ENCODE data around the gene S1PR1. TPM values are rescaled to one million over a fixed set of nuclear protein-coding genes. Genes with fewer than 3 reads are reported as not detected.

The S1PR1 gene
- total and polyA plus RNA-seq, 3 experiments from 2014 or later: 118 to 203 (median 123) TPM

- H3K36me3 ChIP-seq (ENCODE audit: insufficient read depth, low read length): no peaks in the 10 kb centered on the region
- POLR2A ChIA-PET: no interaction called here
- H3K27ac ChIP-seq (ENCODE audit: low read depth, low read length): no peak overlapping the region
- Mint-ChIP-seq H3K36me3 (peaks cover 0 to 19% (median 0%) of the 10 kb centered on the region in 3 donors), H3K27ac (peak overlapping the region in 6 of 8 donors; percentile 4 to 63 (median 36)), H3K4me1 (peaks cover 59 to 65% (median 64%) of the 10 kb centered on the region in 3 donors), H3K9me3 (peaks cover 0 to 16% (median 10%) of the 10 kb centered on the region in 5 donors), H3K4me3 (peak overlapping the region in 6 of 7 donors; percentile 22 to 54 (median 45)), H3K27me3 (no peaks in the 10 kb centered on the region)
- CTCF ChIA-PET: interaction anchor here (1.5 kb wide), 1 partner anchor 13 kb away, joined by 3 read pairs; no protein-coding TSS in a partner anchor
- peaks cover 54% of the 10 kb centered on the region for H3K4me1 ChIP-seq (ENCODE audit: insufficient read depth, low read length)
- no peak for DNase-seq
- H3K9me3 ChIP-seq (ENCODE audit: low read length): no peaks in the 10 kb centered on the region
- H3K4me3 ChIP-seq (ENCODE audit: low read length): no peak overlapping the region
- H3K27me3 ChIP-seq (ENCODE audit: insufficient read depth, low read length, poor library complexity, severe bottlenecking): no peaks in the 10 kb centered on the region
Measured at GRCh38 chr1:101275672-101276071, 38.9 kb downstream of the S1PR1 start.

GRCh38 chr1:101276818-101277217, 40.0 kb downstream of the S1PR1 start:
- POLR2A ChIA-PET: no interaction called here
- peaks cover 0 to 5% (median 3%) of the 10 kb centered on the region in 5 donors for H3K9me3 Mint-ChIP-seq
- H3K4me3 Mint-ChIP-seq: no peak overlapping the region
- H3K9me3 ChIP-seq (ENCODE audit: low read length): no peaks in the 10 kb centered on the region
- H3K27ac ChIP-seq (ENCODE audit: low read depth, low read length): no peak overlapping the region
- peak overlapping the region in 6 of 8 donors; percentile 45 to 99 (median 72) for H3K27ac Mint-ChIP-seq
- peaks cover 65% of the 10 kb centered on the region for H3K4me1 ChIP-seq (ENCODE audit: insufficient read depth, low read length)
- H3K4me3 ChIP-seq (ENCODE audit: low read length): no peak overlapping the region
- no peaks in the 10 kb centered on the region for H3K27me3 Mint-ChIP-seq
- DNase-seq: no peak
- H3K27me3 ChIP-seq (ENCODE audit: insufficient read depth, low read length, poor library complexity, severe bottlenecking): no peaks in the 10 kb centered on the region
- CTCF ChIA-PET: no interaction called here
- peaks cover 70 to 76% (median 76%) of the 10 kb centered on the region in 3 donors for H3K4me1 Mint-ChIP-seq
- H3K36me3 Mint-ChIP-seq: peaks cover 0 to 9% (median 0%) of the 10 kb centered on the region in 3 donors
- no peaks in the 10 kb centered on the region for H3K36me3 ChIP-seq (ENCODE audit: insufficient read depth, low read length)

- H3K27ac Mint-ChIP-seq: peak overlapping the region; percentile 81 to 99 (median 95)
- Histone ChIP-seq H3K27me3 (ENCODE audit: insufficient read depth, low read length, poor library complexity, severe bottlenecking) (no peaks in the 10 kb centered on the region), H3K36me3 (ENCODE audit: insufficient read depth, low read length) (no peaks in the 10 kb centered on the region), H3K27ac (ENCODE audit: low read depth, low read length) (peak overlapping the region; percentile 3), H3K4me1 (ENCODE audit: insufficient read depth, low read length) (peaks cover 80% of the 10 kb centered on the region), H3K4me3 (ENCODE audit: low read length) (peak overlapping the region; percentile 40), H3K9me3 (ENCODE audit: low read length) (no peaks in the 10 kb centered on the region)
- DNase-seq: no peak
- peaks cover 84 to 90% (median 89%) of the 10 kb centered on the region in 3 donors for H3K4me1 Mint-ChIP-seq
- H3K27me3 Mint-ChIP-seq: no peaks in the 10 kb centered on the region
- peak overlapping the region in 6 of 7 donors; percentile 73 to 95 (median 78) for H3K4me3 Mint-ChIP-seq
- POLR2A ChIA-PET: interaction anchor here (1.3 to 1.4 kb wide), 3 partner anchors 20 to 42 kb away, joined by 3 to 4 read pairs (median 3); no protein-coding TSS in a partner anchor
- CTCF ChIA-PET: interaction anchor here (0.5 to 4.7 kb wide), 9 partner anchors 10 to 254 kb away, joined by 3 to 36 read pairs (median 4); no protein-coding TSS in a partner anchor
- peaks cover 0 to 9% (median 0%) of the 10 kb centered on the region in 3 donors for H3K36me3 Mint-ChIP-seq
- peaks cover 0 to 2% (median 0%) of the 10 kb centered on the region in 5 donors for H3K9me3 Mint-ChIP-seq
Measured at GRCh38 chr1:101278238-101278637, 41.4 kb downstream of the S1PR1 start.

GRCh38 chr1:101278845-101279244, 42.0 kb downstream of the S1PR1 start:
- H3K27ac ChIP-seq (ENCODE audit: low read depth, low read length): peak overlapping the region; percentile 3
- peaks cover 0 to 6% (median 0%) of the 10 kb centered on the region in 3 donors for H3K36me3 Mint-ChIP-seq

GRCh38 chr1:101280049-101280592, 43.3 kb downstream of the S1PR1 start:
- Mint-ChIP-seq H3K27ac (peak overlapping the region; percentile 81 to 99 (median 95)), H3K4me1 (peaks cover 97 to 100% (median 99%) of the 10 kb centered on the region in 3 donors), H3K4me3 (peak overlapping the region; percentile 46 to 95 (median 76)), H3K9me3 (no peaks in the 10 kb centered on the region), H3K27me3 (no peaks in the 10 kb centered on the region), H3K36me3 (no peaks in the 10 kb centered on the region)
- Histone ChIP-seq H3K4me1 (ENCODE audit: insufficient read depth, low read length) (peaks cover 98% of the 10 kb centered on the region), H3K9me3 (ENCODE audit: low read length) (no peaks in the 10 kb centered on the region), H3K27ac (ENCODE audit: low read depth, low read length) (no peak overlapping the region), H3K36me3 (ENCODE audit: insufficient read depth, low read length) (no peaks in the 10 kb centered on the region), H3K27me3 (ENCODE audit: insufficient read depth, low read length, poor library complexity, severe bottlenecking) (no peaks in the 10 kb centered on the region), H3K4me3 (ENCODE audit: low read length) (no peak overlapping the region)
- CTCF ChIA-PET: interaction anchor here (0.9 to 4.7 kb wide), 10 partner anchors 8 to 372 kb away, joined by 3 to 36 read pairs (median 4); no protein-coding TSS in a partner anchor
- POLR2A ChIA-PET: interaction anchor here (0.6 to 1.3 kb wide), 2 partner anchors 43 to 353 kb away, joined by 3 read pairs; partner anchors contain the start of gene S1PR1
- no peak for DNase-seq

More at GRCh38 chr1:101278845-101279244, 42.0 kb downstream of the S1PR1 start:
- peaks cover 89 to 96% (median 94%) of the 10 kb centered on the region in 3 donors for H3K4me1 Mint-ChIP-seq
- Histone ChIP-seq H3K4me1 (ENCODE audit: insufficient read depth, low read length) (peaks cover 86% of the 10 kb centered on the region), H3K36me3 (ENCODE audit: insufficient read depth, low read length) (no peaks in the 10 kb centered on the region), H3K4me3 (ENCODE audit: low read length) (peak overlapping the region; percentile 40), H3K27me3 (ENCODE audit: insufficient read depth, low read length, poor library complexity, severe bottlenecking) (no peaks in the 10 kb centered on the region), H3K9me3 (ENCODE audit: low read length) (no peaks in the 10 kb centered on the region)
- H3K9me3 Mint-ChIP-seq: no peaks in the 10 kb centered on the region
- ChIA-PET POLR2A (interaction anchor here (1.3 to 1.4 kb wide), 3 partner anchors 21 to 43 kb away, joined by 3 to 4 read pairs (median 3); no protein-coding TSS in a partner anchor), CTCF (interaction anchor here (0.7 to 4.7 kb wide), 10 partner anchors 9 to 371 kb away, joined by 3 to 36 read pairs (median 5); no protein-coding TSS in a partner anchor)
- no peaks in the 10 kb centered on the region for H3K27me3 Mint-ChIP-seq
- DNase-seq: peak in 1 of 5 donors; percentile 46
- peak overlapping the region; percentile 57 to 95 (median 76) for H3K4me3 Mint-ChIP-seq
- H3K27ac Mint-ChIP-seq: peak overlapping the region; percentile 81 to 99 (median 95)

- peaks cover 98% of the 10 kb centered on the region for H3K4me1 ChIP-seq (ENCODE audit: insufficient read depth, low read length)
- ChIA-PET CTCF (interaction anchor here (0.8 to 4.7 kb wide), 9 partner anchors 7 to 360 kb away, joined by 3 to 36 read pairs (median 3); no protein-coding TSS in a partner anchor), POLR2A (interaction anchor here (0.7 to 0.9 kb wide), 2 partner anchors 34 to 46 kb away, joined by 3 to 4 read pairs; no protein-coding TSS in a partner anchor)
- no peaks in the 10 kb centered on the region for H3K36me3 ChIP-seq (ENCODE audit: insufficient read depth, low read length)
- no peak overlapping the region for H3K27ac ChIP-seq (ENCODE audit: low read depth, low read length)
- no peaks in the 10 kb centered on the region for H3K36me3 Mint-ChIP-seq
- no peak for DNase-seq
- H3K4me3 ChIP-seq (ENCODE audit: low read length): peak overlapping the region; percentile 19
- H3K27ac Mint-ChIP-seq: peak overlapping the region; percentile 83 to 99 (median 94)
- no peaks in the 10 kb centered on the region for H3K27me3 ChIP-seq (ENCODE audit: insufficient read depth, low read length, poor library complexity, severe bottlenecking)
- no peaks in the 10 kb centered on the region for H3K9me3 Mint-ChIP-seq
- peaks cover 97 to 100% (median 99%) of the 10 kb centered on the region in 3 donors for H3K4me1 Mint-ChIP-seq
- H3K4me3 Mint-ChIP-seq: peak overlapping the region in 6 of 7 donors; percentile 16 to 87 (median 66)
- no peaks in the 10 kb centered on the region for H3K27me3 Mint-ChIP-seq
- H3K9me3 ChIP-seq (ENCODE audit: low read length): no peaks in the 10 kb centered on the region
Measured at GRCh38 chr1:101280942-101281654, 44.3 kb downstream of the S1PR1 start.

GRCh38 chr1:101281751-101282150, 44.9 kb downstream of the S1PR1 start:
- Mint-ChIP-seq H3K9me3 (no peaks in the 10 kb centered on the region), H3K4me1 (peaks cover 97 to 100% (median 99%) of the 10 kb centered on the region in 3 donors), H3K4me3 (peak overlapping the region in 6 of 7 donors; percentile 16 to 87 (median 66)), H3K27me3 (no peaks in the 10 kb centered on the region), H3K27ac (peak overlapping the region; percentile 83 to 99 (median 94)), H3K36me3 (no peaks in the 10 kb centered on the region)
- H3K36me3 ChIP-seq (ENCODE audit: insufficient read depth, low read length): no peaks in the 10 kb centered on the region
- no peaks in the 10 kb centered on the region for H3K27me3 ChIP-seq (ENCODE audit: insufficient read depth, low read length, poor library complexity, severe bottlenecking)
- ChIA-PET CTCF (interaction anchor here (0.8 to 4.7 kb wide), 4 partner anchors 30 to 361 kb away, joined by 3 to 36 read pairs (median 4); no protein-coding TSS in a partner anchor), POLR2A (interaction anchor here (0.7 to 0.9 kb wide), 2 partner anchors 35 to 47 kb away, joined by 3 to 4 read pairs; no protein-coding TSS in a partner anchor)
- H3K27ac ChIP-seq (ENCODE audit: low read depth, low read length): no peak overlapping the region
- peaks cover 100% of the 10 kb centered on the region for H3K4me1 ChIP-seq (ENCODE audit: insufficient read depth, low read length)
- H3K9me3 ChIP-seq (ENCODE audit: low read length): no peaks in the 10 kb centered on the region
- no peak for DNase-seq
- no peak overlapping the region for H3K4me3 ChIP-seq (ENCODE audit: low read length)

Measured in CD8-positive, alpha-beta memory T cell (primary cell).